Stimulated activated CD8-positive, alpha-beta memory T cell treated with anti-CD3 and anti-CD28 coated beads, Interleukin-7, amount 100 ng/mL, for 4 hours (primary cell): Measurements from ENCODE around the gene DPYSL4.

Source experiments
- DNase-seq, 2 donors: peaks; one replicate each; pipeline ENCODE4 v3.0.0-alpha.2; 2020; ENCODE audit warnings: low read depth in 2 of 2

DPYSL4 gene

GRCh38 chr10:132163826-132164515 is 22.8 kb upstream of the DPYSL4 start:
- DNase-seq: no peak

GRCh38 chr10:132164761-132165278 is 21.9 kb upstream of the DPYSL4 start:
- no peak for DNase-seq

- no peak for DNase-seq
Measured at GRCh38 chr10:132165416-132165980, 21.2 kb upstream of the DPYSL4 start.

- no peak for DNase-seq
Measured at GRCh38 chr10:132166216-132166950, 20.4 kb upstream of the DPYSL4 start.

GRCh38 chr10:132167041-132167674 is 19.6 kb upstream of the DPYSL4 start:
- DNase-seq: no peak

- DNase-seq: no peak
Measured at GRCh38 chr10:132167976-132168375, 18.8 kb upstream of the DPYSL4 start.

- DNase-seq: no peak
Measured at GRCh38 chr10:132168571-132169030, 18.1 kb upstream of the DPYSL4 start.

GRCh38 chr10:132169031-132169765 is 17.6 kb upstream of the DPYSL4 start:
- DNase-seq: no peak

- DNase-seq: no peak
Measured at GRCh38 chr10:132169766-132170560, 16.8 kb upstream of the DPYSL4 start.

- no peak for DNase-seq
Measured at GRCh38 chr10:132170561-132171361, 16.0 kb upstream of the DPYSL4 start.

GRCh38 chr10:132172091-132173066 is 14.4 kb upstream of the DPYSL4 start:
- no peak for DNase-seq

GRCh38 chr10:132173185-132173584 is 13.6 kb upstream of the DPYSL4 start:
- DNase-seq: no peak

GRCh38 chr10:132174237-132174636 is 12.5 kb upstream of the DPYSL4 start:
- DNase-seq: no peak

GRCh38 chr10:132175408-132175807 is 11.3 kb upstream of the DPYSL4 start:
- DNase-seq: no peak

GRCh38 chr10:132175907-132176581 is 10.7 kb upstream of the DPYSL4 start:
- DNase-seq: no peak

GRCh38 chr10:132176623-132177500 is 9.9 kb upstream of the DPYSL4 start:
- no peak for DNase-seq

GRCh38 chr10:132178046-132178445 is 8.7 kb upstream of the DPYSL4 start:
- no peak for DNase-seq
